ENCODE measurements around the gene INVS.

The INVS gene

GRCh38 chr9:100281066-100281465, 182.0 kb downstream of the INVS start:
- Histone ChIP-seq H3K27ac (ENCODE audit: low read depth, low read length) (no peak overlapping the region), H3K4me3 (ENCODE audit: low read depth in 1 of 2, low read length in 2 of 2) (no peak overlapping the region), H3K4me1 (ENCODE audit: control insufficient read depth in 1 of 2, insufficient read depth in 2 of 2, low read length in 2 of 2) (no peaks in the 10 kb centered on the region), H3K9me3 (ENCODE audit: control insufficient read depth in 1 of 2, low read length in 2 of 2) (peaks cover 5 to 6% of the 10 kb centered on the region in 2 donors), H3K27me3 (ENCODE audit: control insufficient read depth in 1 of 2, insufficient read depth in 2 of 2, low read length in 2 of 2) (no peaks in the 10 kb centered on the region), H3K9ac (ENCODE audit: low read depth in 1 of 2, low read length in 2 of 2) (no peak overlapping the region), H3K36me3 (ENCODE audit: control insufficient read depth in 1 of 2, insufficient read depth in 2 of 2, low read length in 2 of 2) (peaks cover 11 to 18% of the 10 kb centered on the region in 2 donors)

DNA sequence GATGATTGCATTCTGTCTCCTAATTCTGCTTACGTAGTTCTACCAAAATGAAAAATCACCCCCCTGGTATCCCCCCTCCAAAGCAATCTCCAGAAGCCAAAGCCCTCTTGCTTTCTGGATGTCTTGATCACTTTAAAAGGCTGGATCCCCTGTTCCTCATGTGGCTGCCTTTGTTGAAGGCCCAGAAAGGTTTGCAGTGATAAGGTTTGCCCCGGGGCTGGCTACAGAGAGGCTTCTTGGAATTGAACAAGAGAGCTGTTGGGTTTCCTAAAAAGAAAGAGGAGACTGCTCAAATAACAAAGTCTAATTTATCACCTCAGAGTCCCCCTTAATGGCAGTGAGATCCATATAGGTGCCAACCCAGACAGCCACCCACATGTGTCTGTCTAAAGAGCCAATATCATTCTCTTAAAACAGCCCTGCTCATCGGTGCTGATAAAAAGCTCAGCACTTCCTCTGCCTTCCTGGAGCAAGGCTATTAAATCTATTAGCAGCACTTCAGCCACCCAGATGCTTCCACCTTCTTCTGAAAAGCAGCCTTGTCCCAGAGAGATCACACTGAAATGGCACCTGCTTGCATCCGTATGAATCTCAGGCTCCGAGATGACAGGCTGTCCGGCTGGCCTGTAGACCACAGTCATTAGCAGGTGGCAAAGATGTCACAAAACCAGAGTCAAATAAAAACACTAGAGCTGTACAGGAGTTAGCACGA, 182.8 kb downstream of the INVS start:
- H3K36me3 ChIP-seq (ENCODE audit: control insufficient read depth in 1 of 2, insufficient read depth in 2 of 2, low read length in 2 of 2): peaks cover 14 to 22% of the 10 kb centered on the region in 2 donors
- H3K9ac ChIP-seq (ENCODE audit: low read depth in 1 of 2, low read length in 2 of 2): no peak overlapping the region
- no peak overlapping the region for H3K27ac ChIP-seq (ENCODE audit: low read depth, low read length)

GRCh38 chr9:100282388-100282719, 183.3 kb downstream of the INVS start:
- H3K9me3 ChIP-seq (ENCODE audit: control insufficient read depth in 1 of 2, low read length in 2 of 2): peaks cover 5 to 6% of the 10 kb centered on the region in 2 donors
- no peak overlapping the region for H3K4me3 ChIP-seq (ENCODE audit: low read depth in 1 of 2, low read length in 2 of 2)
- no peaks in the 10 kb centered on the region for H3K27me3 ChIP-seq (ENCODE audit: control insufficient read depth in 1 of 2, insufficient read depth in 2 of 2, low read length in 2 of 2)
- peaks cover 20 to 27% of the 10 kb centered on the region in 2 donors for H3K36me3 ChIP-seq (ENCODE audit: control insufficient read depth in 1 of 2, insufficient read depth in 2 of 2, low read length in 2 of 2)
- no peaks in the 10 kb centered on the region for H3K4me1 ChIP-seq (ENCODE audit: control insufficient read depth in 1 of 2, insufficient read depth in 2 of 2, low read length in 2 of 2)
- H3K27ac ChIP-seq (ENCODE audit: low read depth, low read length): no peak overlapping the region
- no peak overlapping the region for H3K9ac ChIP-seq (ENCODE audit: low read depth in 1 of 2, low read length in 2 of 2)

More for the DNA sequence above, 182.8 kb downstream of the INVS start:
- Histone ChIP-seq H3K9me3 (ENCODE audit: control insufficient read depth in 1 of 2, low read length in 2 of 2) (peaks cover 5 to 6% of the 10 kb centered on the region in 2 donors), H3K4me1 (ENCODE audit: control insufficient read depth in 1 of 2, insufficient read depth in 2 of 2, low read length in 2 of 2) (no peaks in the 10 kb centered on the region), H3K27me3 (ENCODE audit: control insufficient read depth in 1 of 2, insufficient read depth in 2 of 2, low read length in 2 of 2) (no peaks in the 10 kb centered on the region), H3K4me3 (ENCODE audit: low read depth in 1 of 2, low read length in 2 of 2) (no peak overlapping the region)

DNA sequence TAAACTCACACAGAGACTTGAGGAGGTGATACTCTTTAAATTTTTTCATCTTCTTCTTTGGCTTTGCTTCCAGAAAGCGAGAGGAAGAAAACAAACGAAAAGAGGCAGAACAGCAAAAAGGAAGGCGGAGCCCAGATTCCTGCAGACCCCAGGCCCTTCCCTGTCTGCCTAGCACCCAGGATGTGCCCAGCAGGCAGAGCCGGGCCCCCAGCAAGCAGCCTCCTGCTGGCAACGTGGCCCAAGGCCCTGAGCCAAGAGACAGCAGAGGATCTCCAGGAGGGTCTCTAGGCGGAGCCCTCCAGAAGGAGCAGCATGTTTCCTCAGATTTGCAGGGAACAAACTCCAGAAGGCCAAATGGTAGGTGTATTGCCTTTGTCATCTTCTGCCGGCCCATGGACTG, 185.2 kb downstream of the INVS start:
- Histone ChIP-seq H3K27me3 (ENCODE audit: control insufficient read depth in 1 of 2, insufficient read depth in 2 of 2, low read length in 2 of 2) (no peaks in the 10 kb centered on the region), H3K9ac (ENCODE audit: low read depth in 1 of 2, low read length in 2 of 2) (no peak overlapping the region), H3K9me3 (ENCODE audit: control insufficient read depth in 1 of 2, low read length in 2 of 2) (peaks cover 9 to 10% of the 10 kb centered on the region in 2 donors), H3K4me1 (ENCODE audit: control insufficient read depth in 1 of 2, insufficient read depth in 2 of 2, low read length in 2 of 2) (no peaks in the 10 kb centered on the region), H3K36me3 (ENCODE audit: control insufficient read depth in 1 of 2, insufficient read depth in 2 of 2, low read length in 2 of 2) (peaks cover 27 to 36% of the 10 kb centered on the region in 2 donors), H3K4me3 (ENCODE audit: low read depth in 1 of 2, low read length in 2 of 2) (no peak overlapping the region), H3K27ac (ENCODE audit: low read depth, low read length) (no peak overlapping the region)

GRCh38 chr9:100285080-100285479, 186.0 kb downstream of the INVS start:
- H3K36me3 ChIP-seq (ENCODE audit: control insufficient read depth in 1 of 2, insufficient read depth in 2 of 2, low read length in 2 of 2): peaks cover 27 to 36% of the 10 kb centered on the region in 2 donors
- H3K27ac ChIP-seq (ENCODE audit: low read depth, low read length): no peak overlapping the region
- H3K9me3 ChIP-seq (ENCODE audit: control insufficient read depth in 1 of 2, low read length in 2 of 2): peaks cover 9 to 10% of the 10 kb centered on the region in 2 donors

DNA sequence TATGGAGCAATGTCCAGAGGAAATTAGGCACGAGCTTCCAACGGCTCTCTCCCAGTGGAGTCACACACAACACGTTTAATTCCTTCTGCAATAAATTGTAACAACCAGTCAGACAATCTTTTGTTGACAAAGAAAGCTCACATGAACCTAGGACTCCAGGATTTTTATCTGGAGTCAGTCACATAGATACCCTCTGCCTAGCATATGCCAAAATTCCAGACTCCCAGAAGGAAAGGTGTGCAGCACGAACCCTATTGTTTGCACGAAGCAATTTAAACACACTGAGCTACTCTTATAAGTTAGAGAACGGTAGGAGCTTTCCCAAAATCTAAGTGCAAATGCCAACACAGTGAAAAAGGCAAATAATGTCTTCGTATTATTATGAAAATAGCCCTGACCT, 186.6 kb downstream of the INVS start:
- Histone ChIP-seq H3K9ac (ENCODE audit: low read depth in 1 of 2, low read length in 2 of 2) (no peak overlapping the region), H3K36me3 (ENCODE audit: control insufficient read depth in 1 of 2, insufficient read depth in 2 of 2, low read length in 2 of 2) (peaks cover 27 to 36% of the 10 kb centered on the region in 2 donors)

More at GRCh38 chr9:100285080-100285479, 186.0 kb downstream of the INVS start:
- no peak overlapping the region for H3K9ac ChIP-seq (ENCODE audit: low read depth in 1 of 2, low read length in 2 of 2)
- H3K27me3 ChIP-seq (ENCODE audit: control insufficient read depth in 1 of 2, insufficient read depth in 2 of 2, low read length in 2 of 2): no peaks in the 10 kb centered on the region
- no peak overlapping the region for H3K4me3 ChIP-seq (ENCODE audit: low read depth in 1 of 2, low read length in 2 of 2)
- no peaks in the 10 kb centered on the region for H3K4me1 ChIP-seq (ENCODE audit: control insufficient read depth in 1 of 2, insufficient read depth in 2 of 2, low read length in 2 of 2)

GRCh38 chr9:100286257-100286656, 187.2 kb downstream of the INVS start:
- H3K36me3 ChIP-seq (ENCODE audit: control insufficient read depth in 1 of 2, insufficient read depth in 2 of 2, low read length in 2 of 2): peaks cover 27 to 39% of the 10 kb centered on the region in 2 donors
- H3K9ac ChIP-seq (ENCODE audit: low read depth in 1 of 2, low read length in 2 of 2): no peak overlapping the region
- no peaks in the 10 kb centered on the region for H3K4me1 ChIP-seq (ENCODE audit: control insufficient read depth in 1 of 2, insufficient read depth in 2 of 2, low read length in 2 of 2)
- H3K9me3 ChIP-seq (ENCODE audit: control insufficient read depth in 1 of 2, low read length in 2 of 2): peaks cover 9 to 10% of the 10 kb centered on the region in 2 donors
- no peak overlapping the region for H3K27ac ChIP-seq (ENCODE audit: low read depth, low read length)
- H3K27me3 ChIP-seq (ENCODE audit: control insufficient read depth in 1 of 2, insufficient read depth in 2 of 2, low read length in 2 of 2): no peaks in the 10 kb centered on the region
- no peak overlapping the region for H3K4me3 ChIP-seq (ENCODE audit: low read depth in 1 of 2, low read length in 2 of 2)

More for the DNA sequence above, 186.6 kb downstream of the INVS start:
- no peaks in the 10 kb centered on the region for H3K27me3 ChIP-seq (ENCODE audit: control insufficient read depth in 1 of 2, insufficient read depth in 2 of 2, low read length in 2 of 2)
- peaks cover 9 to 10% of the 10 kb centered on the region in 2 donors for H3K9me3 ChIP-seq (ENCODE audit: control insufficient read depth in 1 of 2, low read length in 2 of 2)
- no peak overlapping the region for H3K4me3 ChIP-seq (ENCODE audit: low read depth in 1 of 2, low read length in 2 of 2)
- no peaks in the 10 kb centered on the region for H3K4me1 ChIP-seq (ENCODE audit: control insufficient read depth in 1 of 2, insufficient read depth in 2 of 2, low read length in 2 of 2)
- no peak overlapping the region for H3K27ac ChIP-seq (ENCODE audit: low read depth, low read length)

- Histone ChIP-seq H3K4me3 (ENCODE audit: low read depth in 1 of 2, low read length in 2 of 2) (no peak overlapping the region), H3K4me1 (ENCODE audit: control insufficient read depth in 1 of 2, insufficient read depth in 2 of 2, low read length in 2 of 2) (no peaks in the 10 kb centered on the region), H3K27ac (ENCODE audit: low read depth, low read length) (no peak overlapping the region), H3K9me3 (ENCODE audit: control insufficient read depth in 1 of 2, low read length in 2 of 2) (peaks cover 9 to 10% of the 10 kb centered on the region in 2 donors), H3K9ac (ENCODE audit: low read depth in 1 of 2, low read length in 2 of 2) (no peak overlapping the region), H3K27me3 (ENCODE audit: control insufficient read depth in 1 of 2, insufficient read depth in 2 of 2, low read length in 2 of 2) (no peaks in the 10 kb centered on the region), H3K36me3 (ENCODE audit: control insufficient read depth in 1 of 2, insufficient read depth in 2 of 2, low read length in 2 of 2) (peaks cover 28 to 43% of the 10 kb centered on the region in 2 donors)
Measured at GRCh38 chr9:100287186-100287585, 188.1 kb downstream of the INVS start.

- H3K4me3 ChIP-seq (ENCODE audit: low read depth in 1 of 2, low read length in 2 of 2): no peak overlapping the region
- peaks cover 38 to 56% of the 10 kb centered on the region in 2 donors for H3K36me3 ChIP-seq (ENCODE audit: control insufficient read depth in 1 of 2, insufficient read depth in 2 of 2, low read length in 2 of 2)
- H3K27ac ChIP-seq (ENCODE audit: low read depth, low read length): no peak overlapping the region
- H3K4me1 ChIP-seq (ENCODE audit: control insufficient read depth in 1 of 2, insufficient read depth in 2 of 2, low read length in 2 of 2): no peaks in the 10 kb centered on the region
- H3K27me3 ChIP-seq (ENCODE audit: control insufficient read depth in 1 of 2, insufficient read depth in 2 of 2, low read length in 2 of 2): no peaks in the 10 kb centered on the region
- H3K9me3 ChIP-seq (ENCODE audit: control insufficient read depth in 1 of 2, low read length in 2 of 2): peaks cover 4 to 7% of the 10 kb centered on the region in 2 donors
- no peak overlapping the region for H3K9ac ChIP-seq (ENCODE audit: low read depth in 1 of 2, low read length in 2 of 2)
Measured at GRCh38 chr9:100290714-100291113, 191.7 kb downstream of the INVS start.

GRCh38 chr9:100292414-100292813, 193.4 kb downstream of the INVS start:
- H3K36me3 ChIP-seq (ENCODE audit: control insufficient read depth in 1 of 2, insufficient read depth in 2 of 2, low read length in 2 of 2): peaks cover 38 to 60% of the 10 kb centered on the region in 2 donors
- H3K27me3 ChIP-seq (ENCODE audit: control insufficient read depth in 1 of 2, insufficient read depth in 2 of 2, low read length in 2 of 2): no peaks in the 10 kb centered on the region
- peaks cover 4% of the 10 kb centered on the region in 2 donors for H3K9me3 ChIP-seq (ENCODE audit: control insufficient read depth in 1 of 2, low read length in 2 of 2)
- no peak overlapping the region for H3K4me3 ChIP-seq (ENCODE audit: low read depth in 1 of 2, low read length in 2 of 2)
- no peaks in the 10 kb centered on the region for H3K4me1 ChIP-seq (ENCODE audit: control insufficient read depth in 1 of 2, insufficient read depth in 2 of 2, low read length in 2 of 2)
- H3K9ac ChIP-seq (ENCODE audit: low read depth in 1 of 2, low read length in 2 of 2): no peak overlapping the region
- no peak overlapping the region for H3K27ac ChIP-seq (ENCODE audit: low read depth, low read length)

Measured in duodenal mucosa (tissue), 2 donors.